Left cardiac atrium (tissue), 4 donors: ENCODE results near the gene CAMK2A. TPM values are rescaled to one million over a fixed set of nuclear protein-coding genes. Genes with fewer than 3 reads are reported as not detected.

Experiments
- ATAC-seq, 2 donors: fragments of 200-7000 bp; cut with Tn5 transposase; one replicate each; pipeline ENCODE4 v1.9.1; 2020; ENCODE audit warnings: mild to moderate bottlenecking in 2 of 2, moderate library complexity in 2 of 2
- DNase-seq: peaks from one replicate; pipeline ENCODE4 v3.0.0-alpha.2; 2020
- intact Hi-C, 2 donors: fragments of 100-400 bp; cut with DNase I; formaldehyde crosslinking; loops; one replicate each; pipeline versions ENCODE4 v1.14.1 to v1.15.1; 2022 to 2023
- total RNA-seq, 2 donors: library from RNA; stranded (reverse); fragmentation: NEBNext Ultra II Directional; extraction: Animal tissue kit (Norgen Biotek cat#: 25700); gene quantifications; one replicate each; pipeline ENCODE4 v1.2.1, GENCODE V29; 2021
- donor health status: DM: no; HTN: yes; CAD: no.
- donor health status: DM: no; HTN: yes; CAD: no; lungs with severe emphysema.
- donor health status: DM: yes; HTN: yes; CAD: no.
- donor health status: Dilated cardiomyopathy.

CAMK2A gene
- total RNA-seq, 2 donors from 2014 or later, result 10.8 to 16.3 TPM

GRCh38 chr5:150317048-150318003 is 27.8 kb upstream of the CAMK2A start:
- intact Hi-C loops, result no loop called here
- ATAC-seq, result peak; percentile 28 to 91
- DNase-seq, result no peak

- intact Hi-C loops, result no loop called here
- DNase-seq (no peak), ATAC-seq (no peak)
Observed at GRCh38 chr5:150316320-150316719, 26.7 kb upstream of the CAMK2A start.

- DNase-seq (no peak), ATAC-seq (no peak)
- intact Hi-C loops, result no loop called here
Observed at GRCh38 chr5:150315245-150315644, 25.7 kb upstream of the CAMK2A start.

- intact Hi-C loops, result no loop called here
- no peak for ATAC-seq
- DNase-seq, result no peak
Observed at GRCh38 chr5:150313921-150314716, 24.5 kb upstream of the CAMK2A start.

GRCh38 chr5:150313501-150313900 is 23.9 kb upstream of the CAMK2A start:
- no peak for ATAC-seq
- DNase-seq, result no peak

GRCh38 chr5:150312518-150312917 is 22.9 kb upstream of the CAMK2A start:
- intact Hi-C loops, result no loop called here
- DNase-seq, result no peak
- no peak for ATAC-seq

More at GRCh38 chr5:150313501-150313900, 23.9 kb upstream of the CAMK2A start:
- intact Hi-C loops, result no loop called here

- DNase-seq (no peak), ATAC-seq (no peak)
- intact Hi-C loops, result no loop called here
Observed at GRCh38 chr5:150311015-150311692, 21.6 kb upstream of the CAMK2A start.

- intact Hi-C loops, result no loop called here
- ATAC-seq (no peak), DNase-seq (no peak)
Observed at GRCh38 chr5:150310246-150310645, 20.7 kb upstream of the CAMK2A start.

- ATAC-seq (no peak), DNase-seq (no peak)
- intact Hi-C loops, result no loop called here
Observed at GRCh38 chr5:150309886-150310239, 20.3 kb upstream of the CAMK2A start.

GRCh38 chr5:150309101-150309885 is 19.7 kb upstream of the CAMK2A start:
- intact Hi-C loops, result no loop called here
- no peak for DNase-seq
- no peak for ATAC-seq

GRCh38 chr5:150307617-150308426 is 18.2 kb upstream of the CAMK2A start:
- DNase-seq (no peak), ATAC-seq (no peak)
- intact Hi-C loops, result no loop called here

GRCh38 chr5:150306775-150307174 is 17.2 kb upstream of the CAMK2A start:
- intact Hi-C loops, result no loop called here
- no peak for DNase-seq
- ATAC-seq, result no peak

- DNase-seq (no peak), ATAC-seq (no peak)
- intact Hi-C loops, result no loop called here
Observed at GRCh38 chr5:150305557-150305956, 16.0 kb upstream of the CAMK2A start.

- DNase-seq, result no peak
- intact Hi-C loops, result no loop called here
- no peak for ATAC-seq
Observed at GRCh38 chr5:150305095-150305494, 15.5 kb upstream of the CAMK2A start.

GRCh38 chr5:150304481-150305081 is 15.0 kb upstream of the CAMK2A start:
- intact Hi-C loops, result no loop called here
- DNase-seq (no peak), ATAC-seq (no peak)

GRCh38 chr5:150303660-150304386 is 14.2 kb upstream of the CAMK2A start:
- intact Hi-C loops, result no loop called here
- DNase-seq (no peak), ATAC-seq (no peak)

- ATAC-seq, result no peak
- intact Hi-C loops, result no loop called here
- DNase-seq, result no peak
Observed at GRCh38 chr5:150303070-150303615, 13.6 kb upstream of the CAMK2A start.
